Measurements from ENCODE around the gene UBN1. TPM values are rescaled to one million over a fixed set of nuclear protein-coding genes. Genes with fewer than 3 reads are reported as not detected.

Gene UBN1
- total RNA-seq, 4 donors from 2014 or later, result 22.8 to 46.2 (median 28.0) TPM

DNA sequence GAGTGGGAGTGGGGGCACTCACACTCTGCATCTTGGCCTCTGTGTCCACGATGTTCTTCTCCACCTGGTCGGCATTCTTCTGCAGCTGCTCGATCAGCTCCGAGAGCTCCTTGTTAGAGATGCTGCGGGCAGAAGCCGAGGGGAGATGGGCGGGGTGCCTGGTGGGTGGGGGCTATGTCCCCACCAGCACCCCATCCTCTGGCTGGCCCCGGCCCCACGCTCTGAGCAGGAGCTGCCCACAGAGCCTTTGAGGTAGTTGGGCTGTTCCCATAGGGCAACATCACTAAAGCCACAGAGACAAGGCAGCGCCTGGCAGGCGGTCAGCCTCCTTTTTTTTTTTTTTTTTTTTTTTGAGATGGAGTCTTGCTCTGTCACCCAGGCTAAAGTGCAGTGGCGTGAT is 63.5 kb downstream of the UBN1 start:
- WGBS, 2 donors (ENCODE audit: low coverage in 1 of 2), result 94% methylated on average over 3 of the region's 12 CpGs; no CpG with 5 or more reads in 1 of the 2 donors
- no peaks in the 10 kb centered on the region for H3K27me3 ChIP-seq
- ATAC-seq, result no peak

DNA sequence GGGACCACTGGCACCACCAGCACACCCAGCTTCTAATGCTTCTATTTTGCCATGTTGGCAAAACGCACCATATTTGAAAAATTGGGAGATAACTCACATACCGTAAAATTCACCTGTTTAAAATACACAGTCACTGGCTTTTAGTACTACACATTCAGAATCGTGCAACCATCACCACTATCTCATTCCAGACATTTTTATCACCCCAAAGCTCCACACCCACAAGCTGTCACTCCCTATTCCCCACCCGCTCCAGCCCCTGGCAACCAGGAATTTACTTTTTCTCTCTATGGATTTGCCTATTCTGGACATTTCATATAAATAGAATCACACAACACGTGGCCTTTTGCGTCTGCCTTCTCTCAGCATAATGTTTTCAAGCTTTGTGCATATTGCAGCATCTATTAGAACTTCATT is 64.7 kb downstream of the UBN1 start:
- Histone ChIP-seq H3K9me3 (no peaks in the 10 kb centered on the region), H3K36me3 (peaks cover 0 to 3% of the 10 kb centered on the region in 2 donors), H3K27ac (no peak overlapping the region), H3K4me1 (peaks cover 0 to 9% (median 0%) of the 10 kb centered on the region in 3 donors), H3K27me3 (no peaks in the 10 kb centered on the region), H3K4me3 (no peak overlapping the region)
- ATAC-seq, result peak; percentile 53
- TF ChIP-seq POLR2AphosphoS5 (IDR thresholded peaks at IDR 0.05) (no peak), POLR2A (IDR thresholded peaks at IDR 0.05) (no peak), EP300 (IDR thresholded peaks at IDR 0.05) (no peak)
- TF ChIP-seq, protein P1, sequence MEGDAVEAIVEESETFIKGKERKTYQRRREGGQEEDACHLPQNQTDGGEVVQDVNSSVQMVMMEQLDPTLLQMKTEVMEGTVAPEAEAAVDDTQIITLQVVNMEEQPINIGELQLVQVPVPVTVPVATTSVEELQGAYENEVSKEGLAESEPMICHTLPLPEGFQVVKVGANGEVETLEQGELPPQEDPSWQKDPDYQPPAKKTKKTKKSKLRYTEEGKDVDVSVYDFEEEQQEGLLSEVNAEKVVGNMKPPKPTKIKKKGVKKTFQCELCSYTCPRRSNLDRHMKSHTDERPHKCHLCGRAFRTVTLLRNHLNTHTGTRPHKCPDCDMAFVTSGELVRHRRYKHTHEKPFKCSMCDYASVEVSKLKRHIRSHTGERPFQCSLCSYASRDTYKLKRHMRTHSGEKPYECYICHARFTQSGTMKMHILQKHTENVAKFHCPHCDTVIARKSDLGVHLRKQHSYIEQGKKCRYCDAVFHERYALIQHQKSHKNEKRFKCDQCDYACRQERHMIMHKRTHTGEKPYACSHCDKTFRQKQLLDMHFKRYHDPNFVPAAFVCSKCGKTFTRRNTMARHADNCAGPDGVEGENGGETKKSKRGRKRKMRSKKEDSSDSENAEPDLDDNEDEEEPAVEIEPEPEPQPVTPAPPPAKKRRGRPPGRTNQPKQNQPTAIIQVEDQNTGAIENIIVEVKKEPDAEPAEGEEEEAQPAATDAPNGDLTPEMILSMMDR (IDR thresholded peaks at IDR 0.05), result no peak
- WGBS, 2 donors (ENCODE audit: low coverage in 1 of 2), result 57 to 63% methylated on average over 4 to 6 of the region's 6 CpGs

More for the DNA sequence above, 63.5 kb downstream of the UBN1 start:
- H3K9me3 ChIP-seq, result no peaks in the 10 kb centered on the region
- no peak overlapping the region for H3K4me3 ChIP-seq
- peaks cover 0 to 3% of the 10 kb centered on the region in 2 donors for H3K36me3 ChIP-seq
- TF ChIP-seq POLR2AphosphoS5 (IDR thresholded peaks at IDR 0.05), result no peak
- no peak for TF ChIP-seq EP300 (IDR thresholded peaks at IDR 0.05)
- TF ChIP-seq POLR2A (IDR thresholded peaks at IDR 0.05), result no peak
- TF ChIP-seq, protein P1 (IDR thresholded peaks at IDR 0.05), result no peak
- H3K27ac ChIP-seq, result no peak overlapping the region
- no peaks in the 10 kb centered on the region for H3K4me1 ChIP-seq

DNA sequence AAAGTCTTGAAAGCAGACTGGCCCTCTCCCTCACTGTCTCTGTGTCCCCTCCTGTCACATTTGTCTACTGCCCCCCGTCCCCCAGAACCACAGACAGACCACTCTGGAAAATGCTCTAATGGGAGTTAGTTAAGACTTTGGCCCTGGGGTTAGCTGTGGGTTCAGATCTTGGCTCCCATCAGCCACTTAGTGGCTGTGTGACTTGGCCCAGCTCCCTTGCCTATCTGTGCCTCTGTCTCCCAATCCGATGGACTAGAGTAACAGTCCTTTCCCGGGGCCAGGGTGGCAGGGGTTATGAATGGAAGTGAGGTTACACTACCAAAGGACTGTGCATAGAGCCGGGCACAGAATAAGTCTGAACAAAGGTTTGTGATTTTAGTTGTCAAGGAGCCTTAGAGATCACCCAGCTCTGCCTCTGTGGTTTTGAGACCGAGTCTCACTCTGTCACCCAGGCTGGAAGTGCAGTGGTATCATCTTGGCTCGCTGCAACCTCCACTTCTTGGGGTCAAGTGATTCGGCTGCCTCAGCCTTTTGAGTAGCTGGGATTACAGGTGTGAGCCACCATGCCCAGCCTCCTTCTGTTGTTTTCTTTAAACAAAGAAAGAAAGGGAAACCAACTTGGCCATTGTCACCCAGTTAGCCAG is 66.0 kb downstream of the UBN1 start:
- H3K4me1 ChIP-seq, result peaks cover 0 to 9% (median 0%) of the 10 kb centered on the region in 3 donors
- ATAC-seq, result no peak
- no peaks in the 10 kb centered on the region for H3K27me3 ChIP-seq
- peak overlapping the region in 1 of 4 donors; percentile 39 for H3K27ac ChIP-seq
- 81 to 86% methylated on average over 1 to 5 of the region's 7 CpGs for WGBS, 2 donors (ENCODE audit: low coverage in 1 of 2)
- no peak overlapping the region for H3K4me3 ChIP-seq
- H3K9me3 ChIP-seq, result no peaks in the 10 kb centered on the region
- TF ChIP-seq POLR2A (IDR thresholded peaks at IDR 0.05) (no peak), EP300 (IDR thresholded peaks at IDR 0.05) (no peak), POLR2AphosphoS5 (IDR thresholded peaks at IDR 0.05) (no peak)
- TF ChIP-seq, protein P1 (IDR thresholded peaks at IDR 0.05), result no peak
- peaks cover 0 to 3% of the 10 kb centered on the region in 2 donors for H3K36me3 ChIP-seq

DNA sequence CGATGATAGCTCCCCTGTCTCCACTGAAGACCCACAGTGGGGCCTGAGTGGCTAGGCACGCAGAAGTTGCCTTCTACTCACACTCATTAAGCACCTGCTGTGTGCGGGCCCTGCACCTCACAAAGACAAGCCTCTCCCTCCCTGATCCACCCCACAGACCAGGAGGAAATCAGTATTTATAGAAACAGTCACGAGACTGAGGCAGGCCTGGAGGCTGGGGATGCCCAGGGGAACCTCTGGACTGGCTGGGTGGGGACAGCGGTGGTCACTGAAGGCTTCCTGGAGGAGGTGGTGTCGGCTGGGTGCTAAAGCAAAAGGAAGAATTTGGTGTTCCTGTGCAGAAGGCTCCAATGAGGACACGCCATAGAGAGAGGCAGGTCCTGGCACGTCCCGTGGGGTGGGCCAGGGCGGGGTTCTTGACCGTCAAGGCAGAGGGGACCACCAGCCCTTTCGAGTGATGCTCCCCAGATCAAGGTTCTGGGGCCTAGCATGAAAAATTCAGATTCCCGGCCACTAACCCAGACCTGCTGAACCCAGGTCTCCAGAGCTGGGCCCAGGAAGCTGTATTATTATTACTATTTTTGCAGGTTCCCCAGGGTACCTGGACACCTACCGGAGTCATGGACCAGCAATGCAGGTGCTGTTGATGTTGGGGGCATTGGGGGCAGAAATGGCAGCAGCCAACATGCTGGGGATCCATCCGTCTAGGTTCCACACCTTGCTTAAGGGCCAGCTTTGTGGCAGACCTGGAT is 66.7 kb downstream of the UBN1 start:
- ATAC-seq, result no peak
- 71 to 84% methylated on average over 3 of the region's 15 CpGs for WGBS, 2 donors (ENCODE audit: low coverage in 1 of 2)
- no peaks in the 10 kb centered on the region for H3K27me3 ChIP-seq
- no peak overlapping the region for H3K4me3 ChIP-seq
- no peak overlapping the region for H3K27ac ChIP-seq
- no peaks in the 10 kb centered on the region for H3K9me3 ChIP-seq
- peaks cover 0 to 13% (median 3%) of the 10 kb centered on the region in 3 donors for H3K4me1 ChIP-seq
- TF ChIP-seq, protein P1 (IDR thresholded peaks at IDR 0.05), result no peak
- no peak for TF ChIP-seq POLR2A (IDR thresholded peaks at IDR 0.05)
- no peak for TF ChIP-seq POLR2AphosphoS5 (IDR thresholded peaks at IDR 0.05)
- no peak for TF ChIP-seq EP300 (IDR thresholded peaks at IDR 0.05)
- peaks cover 0 to 3% of the 10 kb centered on the region in 2 donors for H3K36me3 ChIP-seq
